Jurkat, Clone E6-1 (cell line): ENCODE data around the gene SCRT2.

Experiments used
- DNase-seq: peaks from one replicate; pipeline ENCODE4 v3.0.0-alpha.2; 2011; ENCODE audit warnings: low read depth, low spot score
- H3K4me3 ChIP-seq: 2 replicates; pipeline ENCODE4 v1.5.1; 2011; ENCODE audit warnings: mild to moderate bottlenecking, low read length, control low read depth, moderate library complexity

SCRT2 gene

GRCh38 chr20:676967-677366 is 1.4 kb upstream of the SCRT2 start:
- H3K4me3 ChIP-seq, result no peak overlapping the region
- DNase-seq, result no peak

- H3K4me3 ChIP-seq, result no peak overlapping the region
- DNase-seq, result no peak
Measured at GRCh38 chr20:676315-676937, 824 bp upstream of the SCRT2 start.

GRCh38 chr20:675033-675452 is 559 bp downstream of the SCRT2 start:
- H3K4me3 ChIP-seq, result no peak overlapping the region
- DNase-seq, result no peak

GRCh38 chr20:673603-674001 is 2.0 kb downstream of the SCRT2 start:
- DNase-seq, result no peak
- no peak overlapping the region for H3K4me3 ChIP-seq

- no peak for DNase-seq
- H3K4me3 ChIP-seq, result no peak overlapping the region
Measured at GRCh38 chr20:672963-673602, 2.5 kb downstream of the SCRT2 start.

GRCh38 chr20:671252-672030 is 4.2 kb downstream of the SCRT2 start:
- DNase-seq, result no peak
- H3K4me3 ChIP-seq, result no peak overlapping the region

- H3K4me3 ChIP-seq, result no peak overlapping the region
- no peak for DNase-seq
Measured at GRCh38 chr20:669573-669972, 6.0 kb downstream of the SCRT2 start.

- no peak overlapping the region for H3K4me3 ChIP-seq
Measured at GRCh38 chr20:668638-669037, 7.0 kb downstream of the SCRT2 start.

GRCh38 chr20:668050-668449 is 7.6 kb downstream of the SCRT2 start:
- no peak overlapping the region for H3K4me3 ChIP-seq
- no peak for DNase-seq

More at GRCh38 chr20:668638-669037, 7.0 kb downstream of the SCRT2 start:
- DNase-seq, result no peak

GRCh38 chr20:667351-668034 is 8.1 kb downstream of the SCRT2 start:
- peak; percentile 18 for DNase-seq
- H3K4me3 ChIP-seq, result no peak overlapping the region

- no peak for DNase-seq
- H3K4me3 ChIP-seq, result no peak overlapping the region
Measured at GRCh38 chr20:666877-667276, 8.7 kb downstream of the SCRT2 start.

GRCh38 chr20:665276-665675 is 10.3 kb downstream of the SCRT2 start:
- DNase-seq, result no peak
- no peak overlapping the region for H3K4me3 ChIP-seq

GRCh38 chr20:664576-664975 is 11.0 kb downstream of the SCRT2 start:
- no peak for DNase-seq
- H3K4me3 ChIP-seq, result no peak overlapping the region

- no peak for DNase-seq
- H3K4me3 ChIP-seq, result no peak overlapping the region
Measured at GRCh38 chr20:664151-664550, 11.5 kb downstream of the SCRT2 start.

GRCh38 chr20:663315-664090 is 12.1 kb downstream of the SCRT2 start:
- no peak overlapping the region for H3K4me3 ChIP-seq

GRCh38 chr20:662277-663192 is 13.1 kb downstream of the SCRT2 start:
- no peak overlapping the region for H3K4me3 ChIP-seq
- no peak for DNase-seq

More at GRCh38 chr20:663315-664090, 12.1 kb downstream of the SCRT2 start:
- DNase-seq, result no peak

- DNase-seq, result no peak
- no peak overlapping the region for H3K4me3 ChIP-seq
Measured at GRCh38 chr20:661474-662270, 13.9 kb downstream of the SCRT2 start.
